Neural crest cell (in vitro differentiated cells): ENCODE measurements around the gene ADGRG7. TPM values are rescaled to one million over a fixed set of nuclear protein-coding genes. Genes with fewer than 3 reads are reported as not detected.

Experiments
- DNase-seq: peaks from one replicate; pipeline ENCODE4 v3.0.0; 2021; ENCODE audit warnings: low read depth, mixed read lengths, low spot score
- H3K27ac Mint-ChIP-seq: one replicate; pipeline ENCODE4 v1.8.0; 2021; ENCODE audit warnings: mild to moderate bottlenecking, mixed read lengths; ENCODE audit not compliant: unreplicated experiment
- H3K27me3 Mint-ChIP-seq: 2 replicates; pipeline ENCODE4 v1.8.0; 2021; ENCODE audit warnings: low read depth, mild to moderate bottlenecking, mixed read lengths
- H3K36me3 Mint-ChIP-seq: 2 replicates; pipeline ENCODE4 v1.8.0; 2021; ENCODE audit warnings: low read depth, mild to moderate bottlenecking, mixed read lengths
- H3K4me1 Mint-ChIP-seq: 2 replicates; pipeline ENCODE4 v1.8.0; 2021; ENCODE audit warnings: mixed read lengths
- H3K4me3 Mint-ChIP-seq: one replicate; pipeline ENCODE4 v1.8.0; 2021; ENCODE audit warnings: mild to moderate bottlenecking, mixed read lengths
- H3K9me3 Mint-ChIP-seq: 2 replicates; pipeline ENCODE4 v1.8.0; 2021; ENCODE audit warnings: mixed read lengths
- total RNA-seq: library from RNA; stranded (reverse); gene quantifications from 2 replicates; pipeline ENCODE4 v1.2.1, GENCODE V29; 2021
- TF ChIP-seq, protein P1 (sequence below): fragments of 200-600 bp; sonication (generic); conservative IDR thresholded peaks from 2 replicates; pipeline ENCODE4 v1.5.0; 2021; ENCODE audit warnings: antibody characterized with exemption, mild to moderate bottlenecking

Gene ADGRG7
- total RNA-seq, 1 donor from 2014 or later = not detected

- Mint-ChIP-seq H3K36me3 (no peaks in the 10 kb centered on the region), H3K9me3 (no peaks in the 10 kb centered on the region), H3K4me3 (no peak overlapping the region), H3K4me1 (no peaks in the 10 kb centered on the region), H3K27ac (no peak overlapping the region), H3K27me3 (peaks cover 85% of the 10 kb centered on the region)
- TF ChIP-seq, protein P1, sequence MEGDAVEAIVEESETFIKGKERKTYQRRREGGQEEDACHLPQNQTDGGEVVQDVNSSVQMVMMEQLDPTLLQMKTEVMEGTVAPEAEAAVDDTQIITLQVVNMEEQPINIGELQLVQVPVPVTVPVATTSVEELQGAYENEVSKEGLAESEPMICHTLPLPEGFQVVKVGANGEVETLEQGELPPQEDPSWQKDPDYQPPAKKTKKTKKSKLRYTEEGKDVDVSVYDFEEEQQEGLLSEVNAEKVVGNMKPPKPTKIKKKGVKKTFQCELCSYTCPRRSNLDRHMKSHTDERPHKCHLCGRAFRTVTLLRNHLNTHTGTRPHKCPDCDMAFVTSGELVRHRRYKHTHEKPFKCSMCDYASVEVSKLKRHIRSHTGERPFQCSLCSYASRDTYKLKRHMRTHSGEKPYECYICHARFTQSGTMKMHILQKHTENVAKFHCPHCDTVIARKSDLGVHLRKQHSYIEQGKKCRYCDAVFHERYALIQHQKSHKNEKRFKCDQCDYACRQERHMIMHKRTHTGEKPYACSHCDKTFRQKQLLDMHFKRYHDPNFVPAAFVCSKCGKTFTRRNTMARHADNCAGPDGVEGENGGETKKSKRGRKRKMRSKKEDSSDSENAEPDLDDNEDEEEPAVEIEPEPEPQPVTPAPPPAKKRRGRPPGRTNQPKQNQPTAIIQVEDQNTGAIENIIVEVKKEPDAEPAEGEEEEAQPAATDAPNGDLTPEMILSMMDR = no peak
- DNase-seq = no peak
Observed at GRCh38 chr3:100697723-100698285, 88.4 kb downstream of the ADGRG7 start.

GRCh38 chr3:100698736-100699135 lies 89.3 kb downstream of the ADGRG7 start:
- DNase-seq = no peak
- Mint-ChIP-seq H3K4me1 (no peaks in the 10 kb centered on the region), H3K36me3 (no peaks in the 10 kb centered on the region), H3K4me3 (no peak overlapping the region), H3K27ac (no peak overlapping the region), H3K27me3 (peaks cover 88% of the 10 kb centered on the region), H3K9me3 (no peaks in the 10 kb centered on the region)
- TF ChIP-seq, protein P1 = no peak

- TF ChIP-seq, protein P1 = no peak
- peaks cover 87% of the 10 kb centered on the region for H3K27me3 Mint-ChIP-seq
Observed at GRCh38 chr3:100700708-100701107, 91.3 kb downstream of the ADGRG7 start.

DNA sequence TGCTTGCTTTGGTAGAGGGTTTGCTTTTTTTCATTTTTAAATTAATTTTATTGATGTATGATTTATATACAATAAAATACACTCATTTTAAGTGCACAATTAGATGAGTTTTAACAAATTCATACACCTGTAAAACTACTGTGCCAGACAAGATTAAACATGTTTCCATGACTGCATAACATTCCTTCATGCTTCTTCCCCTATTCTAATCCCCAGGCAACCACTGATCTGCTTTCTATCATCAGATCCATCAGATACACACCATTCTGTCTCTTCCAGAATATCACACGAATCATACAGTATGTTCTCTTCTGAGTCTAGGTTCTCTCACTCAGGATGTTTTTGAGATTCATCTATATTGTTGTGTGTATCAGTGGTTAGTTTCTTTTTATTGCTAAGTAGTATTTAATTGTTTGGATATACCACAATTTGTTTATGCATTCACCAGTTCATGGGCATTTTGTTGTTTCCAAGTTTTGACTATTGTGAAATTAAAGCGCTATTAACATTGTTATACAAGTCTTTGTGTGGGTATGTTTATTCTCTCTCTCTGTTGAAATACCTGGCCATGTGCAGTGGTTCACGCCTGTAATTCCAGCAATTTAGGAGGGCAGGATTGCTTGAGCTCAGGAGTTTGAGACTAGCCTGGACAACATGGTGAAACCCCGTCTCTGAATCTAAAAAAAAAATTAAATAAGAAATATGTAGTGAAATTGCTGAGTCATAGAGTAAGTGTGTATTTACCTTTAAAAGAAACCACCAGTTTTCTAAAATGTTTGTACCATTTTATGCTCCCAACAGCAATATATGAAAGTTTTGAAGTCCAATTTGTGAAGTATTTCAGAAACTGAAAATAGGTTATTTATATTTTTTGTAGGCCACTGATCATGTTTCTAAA lies 92.9 kb downstream of the ADGRG7 start:
- H3K4me3 Mint-ChIP-seq = no peak overlapping the region
- H3K9me3 Mint-ChIP-seq = no peaks in the 10 kb centered on the region
- H3K4me1 Mint-ChIP-seq = no peaks in the 10 kb centered on the region
- H3K27ac Mint-ChIP-seq = no peak overlapping the region
- no peaks in the 10 kb centered on the region for H3K36me3 Mint-ChIP-seq
- peaks cover 91% of the 10 kb centered on the region for H3K27me3 Mint-ChIP-seq
- DNase-seq = no peak
- TF ChIP-seq, protein P1 = no peak

More at GRCh38 chr3:100700708-100701107, 91.3 kb downstream of the ADGRG7 start:
- Mint-ChIP-seq H3K36me3 (no peaks in the 10 kb centered on the region), H3K4me1 (no peaks in the 10 kb centered on the region), H3K4me3 (no peak overlapping the region), H3K9me3 (no peaks in the 10 kb centered on the region), H3K27ac (no peak overlapping the region)
- no peak for DNase-seq

DNA sequence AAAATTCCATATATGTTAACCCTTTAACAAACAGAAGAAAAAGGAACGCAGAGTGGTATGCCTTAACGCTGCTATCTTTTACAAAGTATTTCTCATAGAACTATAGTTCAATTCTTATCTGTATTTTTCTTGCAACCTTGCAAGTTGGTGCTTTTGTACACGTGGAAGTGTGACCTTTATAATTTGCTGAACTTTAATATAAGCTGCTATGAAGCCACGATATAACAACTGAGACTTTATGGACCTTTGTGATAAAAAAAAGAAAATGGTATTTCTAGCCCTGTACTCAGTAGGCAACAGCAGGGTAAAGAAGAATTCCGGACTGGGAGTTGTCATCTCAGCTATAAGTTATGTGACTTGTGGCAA lies 93.6 kb downstream of the ADGRG7 start:
- H3K9me3 Mint-ChIP-seq = no peaks in the 10 kb centered on the region
- H3K4me1 Mint-ChIP-seq = no peaks in the 10 kb centered on the region
- H3K27me3 Mint-ChIP-seq = peaks cover 91% of the 10 kb centered on the region
- no peak overlapping the region for H3K4me3 Mint-ChIP-seq
- H3K27ac Mint-ChIP-seq = no peak overlapping the region
- TF ChIP-seq, protein P1 = no peak
- H3K36me3 Mint-ChIP-seq = no peaks in the 10 kb centered on the region
- DNase-seq = no peak
